Daoy (cell line): Measurements from ENCODE around the gene PLEKHS1. TPM values are rescaled to one million over a fixed set of nuclear protein-coding genes. Genes with fewer than 3 reads are reported as not detected.

ENCODE experiments used
- DNase-seq: peaks from one replicate; pipeline ENCODE4 v3.0.0-alpha.2; 2015; ENCODE audit warnings: low read depth
- total RNA-seq: library from RNA; depleted of rRNA; stranded (reverse); fragments of >200 nt; shearing (Covaris generic); gene quantifications from 2 replicates; pipeline ENCODE4 v1.2.3, GENCODE V29; 2014; rRNA removed

Gene PLEKHS1
- not detected in 2 replicates for total RNA-seq

- peak; percentile 43 for DNase-seq
Measured at GRCh38 chr10:113751181-113751732, at the start of gene PLEKHS1. Gene PLEKHS1, plus strand, starts transcription at chr10:113751682. Its CDS starts 3,596 bp downstream, at chr10:113755278.

DNA sequence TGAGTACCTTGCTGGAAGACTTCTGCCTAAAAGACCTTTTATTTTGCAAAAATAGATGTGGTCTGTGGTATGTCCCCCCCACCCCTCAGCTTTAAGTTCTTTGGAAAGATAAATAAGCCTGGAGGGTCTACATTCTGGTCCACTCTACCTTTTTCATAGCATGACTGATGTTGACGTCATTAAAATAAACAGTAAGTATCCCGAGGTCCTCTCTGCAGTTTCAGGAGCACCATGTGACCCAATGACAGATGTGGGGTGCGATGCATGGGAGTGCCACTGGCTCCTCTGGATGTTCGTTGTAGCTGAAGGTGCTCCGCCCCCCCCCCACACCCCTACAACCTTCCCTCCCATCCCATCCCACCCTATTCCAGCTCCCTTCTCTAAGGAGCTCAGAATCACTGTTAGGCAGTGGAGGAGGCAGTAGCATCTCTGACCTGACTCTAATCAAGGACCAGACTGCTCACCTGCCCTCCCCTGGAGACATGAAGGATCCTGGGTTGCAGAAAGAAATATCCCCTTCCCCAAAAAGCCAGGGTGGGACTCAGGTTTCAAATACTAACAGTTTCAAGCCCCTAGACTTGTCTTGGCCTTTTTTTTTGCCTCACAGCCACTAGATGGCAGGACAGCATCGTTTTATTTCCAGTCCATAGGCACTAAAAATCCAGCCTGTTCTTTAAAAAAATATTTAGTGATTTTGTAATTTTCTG, 46.7 kb upstream of the PLEKHS1 start:
- DNase-seq: peak; percentile 38

- no peak for DNase-seq
Measured at GRCh38 chr10:113705344-113705652, 46.2 kb upstream of the PLEKHS1 start.

DNA sequence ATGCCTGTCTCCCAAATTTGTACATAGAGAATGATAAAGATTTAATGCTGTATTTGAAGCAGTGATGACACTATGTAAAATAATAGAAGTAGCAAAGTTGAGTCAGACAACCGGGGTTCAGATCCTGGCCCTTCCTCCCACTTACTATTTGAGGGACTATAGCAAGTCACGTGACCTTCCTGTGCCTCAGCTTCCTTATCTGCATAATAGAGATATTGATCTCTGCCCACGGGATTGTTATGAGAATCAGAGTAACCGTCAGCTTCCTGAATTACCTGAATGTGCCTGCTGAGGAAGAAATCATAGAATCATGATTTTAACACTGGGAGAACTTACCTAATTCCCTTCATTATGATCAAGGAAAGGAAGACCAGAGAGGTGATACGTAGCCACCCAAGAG, 44.9 kb upstream of the PLEKHS1 start:
- no peak for DNase-seq

DNA sequence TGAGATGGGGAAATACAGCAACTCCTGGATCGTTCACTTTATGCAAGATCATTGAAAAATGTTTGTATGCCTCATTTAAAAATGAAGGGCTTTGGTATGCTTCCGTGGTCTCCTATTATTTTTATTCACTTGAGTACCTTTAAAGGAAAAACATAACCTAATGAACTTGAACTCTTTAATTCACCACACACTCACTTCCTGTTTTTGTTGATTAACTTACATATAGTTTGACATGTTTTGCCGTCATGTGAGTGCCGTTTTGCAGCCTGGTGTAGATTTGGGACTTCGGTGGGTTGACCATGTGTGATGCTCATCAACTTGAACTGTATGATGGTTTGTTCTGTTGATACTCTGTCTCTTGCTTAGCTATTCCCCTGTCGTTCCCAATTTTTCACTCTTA, 42.8 kb upstream of the PLEKHS1 start:
- no peak for DNase-seq

DNA sequence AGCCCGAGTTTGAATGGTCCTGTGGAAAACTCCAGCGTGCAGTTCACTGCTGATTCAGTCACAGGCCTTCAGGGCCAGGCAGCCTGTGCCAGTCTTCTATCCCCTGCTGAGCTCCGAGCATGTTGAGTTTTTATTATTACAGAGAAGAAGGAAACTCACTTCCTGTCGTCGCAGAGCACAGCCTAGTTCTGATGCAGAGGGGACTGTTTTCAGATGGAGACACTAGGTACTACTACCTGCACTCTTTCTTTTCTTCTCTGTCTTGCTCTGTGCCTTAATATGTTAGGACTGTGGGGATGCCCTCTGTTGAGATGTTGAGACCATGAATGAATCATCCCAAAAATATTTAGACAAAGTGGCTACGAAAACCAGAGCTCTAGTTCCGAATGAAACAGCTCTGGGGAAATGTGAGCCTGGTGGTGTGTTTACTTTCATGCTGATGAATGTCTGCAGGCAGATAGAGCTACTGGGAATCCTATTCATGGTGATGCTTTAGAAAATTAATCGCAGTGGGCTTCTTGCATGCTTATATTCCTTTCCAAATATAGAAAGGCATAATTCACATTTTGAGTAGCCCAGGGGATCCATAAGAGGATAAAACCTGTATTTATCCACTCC, 42.2 kb upstream of the PLEKHS1 start:
- DNase-seq: peak; percentile 61

DNA sequence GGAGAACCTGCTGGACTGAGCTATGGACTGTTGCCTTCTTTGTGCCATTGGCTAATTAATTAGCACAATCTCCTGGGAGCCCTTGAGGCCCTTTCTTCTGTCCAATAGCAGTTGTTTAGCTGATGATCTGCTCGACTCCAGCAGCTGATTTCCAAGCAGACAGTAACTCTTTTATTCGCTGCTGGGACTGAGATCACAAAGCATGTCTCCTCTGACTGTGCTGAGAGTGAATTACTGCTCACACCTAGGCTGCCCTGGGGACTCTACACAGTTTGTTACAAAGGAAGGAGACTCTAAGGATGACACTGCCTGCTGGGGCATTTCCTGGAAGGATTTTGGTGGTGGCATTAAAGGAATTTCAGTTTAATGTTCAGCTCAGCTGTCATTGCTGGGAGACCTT, 40.3 kb upstream of the PLEKHS1 start:
- no peak for DNase-seq

DNA sequence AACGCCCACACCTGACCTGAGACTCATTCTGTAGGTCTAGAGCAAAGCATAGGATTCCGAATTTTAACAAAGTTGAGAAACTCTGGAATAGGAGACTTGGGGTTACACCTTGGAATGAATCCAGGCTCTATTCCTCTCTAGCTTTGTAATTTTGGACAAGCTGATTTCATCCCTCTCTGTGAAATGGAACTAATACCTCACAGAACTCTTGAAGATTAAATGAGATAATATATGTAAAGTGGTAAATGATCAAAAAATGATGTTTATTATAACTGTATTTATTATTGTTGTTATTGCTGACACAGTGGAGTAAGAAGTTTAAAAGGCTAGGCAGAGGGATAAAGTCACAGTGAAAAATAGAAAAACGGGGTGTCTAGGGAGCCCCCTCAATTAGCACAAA, 39.5 kb upstream of the PLEKHS1 start:
- no peak for DNase-seq

- no peak for DNase-seq
Measured at GRCh38 chr10:113712755-113713639, 38.5 kb upstream of the PLEKHS1 start.

GRCh38 chr10:113713640-113713982, 37.9 kb upstream of the PLEKHS1 start:
- DNase-seq: no peak

DNA sequence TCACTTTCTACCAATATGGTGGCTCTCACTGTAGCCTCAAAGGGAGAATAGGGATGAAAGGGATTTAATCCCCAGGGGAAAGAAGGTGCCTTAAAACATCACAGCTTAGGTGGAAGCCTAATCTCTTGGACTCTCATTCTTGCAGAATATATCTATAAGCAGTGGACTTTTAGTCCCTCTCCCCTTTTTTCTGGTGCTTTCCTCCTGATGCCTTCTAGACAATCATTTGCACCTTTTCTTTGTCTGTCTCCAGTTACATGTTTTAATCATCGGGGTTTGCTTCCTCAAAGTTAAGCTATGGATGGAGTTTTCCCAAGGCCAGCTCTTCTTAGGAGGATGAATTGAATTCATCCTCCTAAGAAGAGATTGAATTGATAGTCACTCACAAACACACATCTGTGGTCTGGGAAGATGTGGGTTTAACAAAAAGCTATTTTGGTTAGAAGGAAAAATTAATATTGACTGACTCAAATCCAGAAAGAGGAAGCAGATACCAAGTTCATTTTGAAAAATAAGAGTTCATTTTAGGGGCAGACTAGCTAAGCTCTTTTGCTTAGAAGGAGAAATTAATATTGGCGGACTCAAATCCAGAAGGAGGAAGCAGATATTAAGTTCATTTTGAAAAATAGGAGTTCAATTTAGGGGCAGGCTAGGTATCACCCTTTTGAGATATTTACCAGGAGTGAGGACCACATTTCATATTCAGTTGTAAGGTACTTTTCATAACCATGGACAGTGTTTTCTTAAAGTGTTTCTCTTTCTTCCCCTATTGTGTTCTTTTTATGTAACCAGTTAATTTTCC, 35.2 kb upstream of the PLEKHS1 start:
- DNase-seq: no peak

- DNase-seq: no peak
Measured at GRCh38 chr10:113718969-113719822, 32.3 kb upstream of the PLEKHS1 start.

DNA sequence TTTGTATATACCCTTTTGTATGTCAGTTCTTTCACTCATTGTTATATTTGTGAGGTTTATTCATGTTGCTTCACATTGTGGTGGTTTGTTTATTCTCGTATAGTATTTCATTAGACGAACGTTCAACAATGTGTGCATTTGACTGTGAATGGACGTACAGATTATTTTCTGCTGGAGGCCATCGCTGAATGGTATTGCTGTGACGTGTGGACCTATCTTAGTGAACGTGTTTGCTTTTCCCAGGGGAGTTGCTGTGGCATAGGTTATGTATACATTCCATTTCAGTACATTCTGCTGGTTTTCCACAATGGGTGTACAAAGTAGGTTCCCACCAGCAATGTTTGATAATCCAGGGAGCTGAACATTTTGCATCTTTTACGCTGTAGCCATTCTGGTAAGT, 31.1 kb upstream of the PLEKHS1 start:
- DNase-seq: no peak

- DNase-seq: no peak
Measured at GRCh38 chr10:113732160-113732881, 19.2 kb upstream of the PLEKHS1 start.

DNA sequence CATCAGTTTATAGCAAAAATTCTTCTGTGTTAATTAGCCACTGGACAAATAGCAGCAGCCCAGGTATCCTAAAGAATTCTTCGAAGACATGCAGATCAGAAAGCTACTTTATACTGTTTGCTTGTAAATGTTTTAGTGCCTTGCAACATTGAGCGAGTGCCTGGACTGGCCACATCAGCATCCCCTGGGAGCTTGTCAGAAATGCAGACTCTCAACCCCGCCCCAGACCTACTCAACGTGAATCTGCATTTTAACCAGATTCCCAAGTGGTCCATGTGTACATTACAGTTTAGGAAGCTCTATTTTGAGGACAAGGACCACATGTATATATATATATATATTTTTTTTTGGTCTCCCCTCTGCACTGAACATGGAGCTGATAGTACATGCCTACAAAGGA, 18.5 kb upstream of the PLEKHS1 start:
- no peak for DNase-seq

DNA sequence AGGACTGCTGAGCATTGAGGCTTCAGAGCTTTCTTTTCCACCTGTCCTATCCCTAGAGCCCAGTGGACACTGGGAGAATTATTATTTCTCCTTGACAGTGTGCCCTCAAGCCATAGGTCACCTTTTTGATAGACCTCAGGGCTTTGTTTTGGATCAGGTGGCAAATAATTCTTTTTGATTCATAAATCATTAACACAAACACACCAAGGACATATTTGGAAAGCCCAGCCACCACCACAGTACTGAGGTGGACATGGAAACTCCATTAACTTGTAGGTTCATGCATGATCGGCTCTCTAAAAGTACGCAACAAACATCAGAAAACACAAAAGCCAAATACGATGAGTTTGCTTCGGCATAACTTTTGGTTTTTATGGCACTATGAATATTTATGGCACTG, 17.8 kb upstream of the PLEKHS1 start:
- no peak for DNase-seq

GRCh38 chr10:113735913-113736312, 15.6 kb upstream of the PLEKHS1 start:
- no peak for DNase-seq

- no peak for DNase-seq
Measured at GRCh38 chr10:113736576-113736975, 14.9 kb upstream of the PLEKHS1 start.

DNA sequence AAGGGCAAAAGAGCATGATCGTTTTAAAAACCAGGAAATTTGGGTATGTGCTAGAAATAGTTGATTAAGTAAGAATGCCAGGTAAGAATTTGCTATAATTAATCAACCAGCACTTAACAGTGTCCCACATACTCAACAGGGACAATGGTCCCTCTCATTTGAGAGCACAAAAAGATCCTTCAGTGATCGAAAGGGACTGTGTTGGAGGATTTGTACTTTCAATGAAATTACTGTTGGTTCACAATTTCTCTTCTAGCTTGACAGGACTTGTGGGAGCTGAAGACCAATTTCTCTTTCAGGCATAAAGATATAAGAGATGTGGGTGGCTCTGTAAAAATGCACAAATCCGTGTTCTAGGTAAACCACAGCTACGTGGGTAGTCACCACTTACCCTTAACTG, 12.5 kb upstream of the PLEKHS1 start:
- DNase-seq: no peak

DNA sequence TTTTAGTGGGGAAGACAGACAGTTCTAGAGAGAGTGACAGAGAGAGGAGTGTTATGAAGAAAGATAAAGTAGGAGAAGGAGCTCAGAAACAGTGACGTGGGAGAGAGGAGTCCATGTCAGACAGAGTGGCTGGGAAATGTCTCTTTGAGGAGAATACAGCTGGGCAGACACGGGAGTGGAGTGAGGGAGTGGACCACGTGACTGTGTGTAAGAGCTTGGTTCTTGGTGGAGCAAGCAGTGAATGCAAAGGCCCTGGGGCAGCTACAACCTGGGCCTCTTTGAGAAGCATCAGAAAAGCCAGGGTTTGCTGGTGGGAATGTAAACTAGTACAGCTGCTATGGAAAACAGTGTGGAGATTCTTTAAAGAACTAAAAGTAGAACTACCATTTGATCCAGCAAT, 11.9 kb upstream of the PLEKHS1 start:
- DNase-seq: no peak
